Prostate gland (tissue), 2 donors: ENCODE data around the gene RNH1. TPM values are rescaled to one million over a fixed set of nuclear protein-coding genes. Genes with fewer than 3 reads are reported as not detected.

Experiments used
- DNase-seq: peaks from one replicate; pipeline ENCODE4 v3.0.0-alpha.2; 2019; ENCODE audit warnings: low spot score
- H3K27ac ChIP-seq, 2 donors: fragments of 200-600 bp; sonication (generic); 2 replicates each; pipeline ENCODE4 v1.5.1; 2017 to 2019
- H3K27me3 ChIP-seq: fragments of 200-600 bp; sonication (generic); replicated peaks from 2 replicates; pipeline ENCODE4 v1.5.1; 2019; ENCODE audit not compliant: insufficient read depth
- H3K36me3 ChIP-seq, 2 donors: fragments of 200-600 bp; sonication (generic); 1 replicate in 1 of 2; 2 replicates in 1 of 2; pipeline versions ENCODE4 v1.5.1 to v1.8.1; 2017 to 2019
- H3K4me1 ChIP-seq: fragments of 200-600 bp; sonication (generic); replicated peaks from 2 replicates; pipeline ENCODE4 v1.5.1; 2019
- H3K4me3 ChIP-seq, 2 donors: fragments of 200-600 bp; sonication (generic); 2 replicates each; pipeline ENCODE4 v1.5.1; 2017 to 2019
- H3K9me3 ChIP-seq: fragments of 200-600 bp; sonication (generic); 2 replicates; pipeline ENCODE4 v1.5.1; 2017
- CTCF ChIP-seq, 4 experiments: fragments of 200-600 bp in 2 of 4; fragments of 450-650 bp in 2 of 4; sonication (generic) in 2 of 4; IDR thresholded peaks; 1 replicate in 3 of 4; 2 replicates in 1 of 4; pipeline ENCODE4 v1.5.1; 2016 to 2019; ENCODE audit warnings: antibody characterized with exemption in 4 of 4, mild to moderate bottlenecking in 2 of 4, moderate library complexity in 2 of 4
- POLR2A ChIP-seq: fragments of 450-650 bp; IDR thresholded peaks from one replicate; pipeline ENCODE4 v1.6.1; 2016; ENCODE audit warnings: antibody characterized with exemption, mild to moderate bottlenecking
- POLR2AphosphoS5 ChIP-seq: sonication (generic); formaldehyde crosslinking; IDR thresholded peaks from one replicate; pipeline ENCODE4 v1.6.1; 2017; ENCODE audit warnings: antibody characterized with exemption
- WGBS: methylation state at CpG from one replicate; pipeline ENCODE4 v1.1.5; 2018; 5-methylcytosine and 5-hydroxymethylcytosine counted together
- intact Hi-C: fragments of 100-400 bp; cut with DNase I; formaldehyde crosslinking; loops from one replicate; pipeline ENCODE4 v1.14.2; 2022
- total RNA-seq, 2 donors: library from RNA; depleted of rRNA; stranded (reverse); fragments of >200 nt; gene quantifications; one replicate each; pipeline ENCODE4 v1.1.0, GENCODE V29; 2016

Gene RNH1
- total RNA-seq, 2 donors from 2014 or later = 221 to 272 TPM

- H3K36me3 ChIP-seq = no peaks in the 10 kb centered on the region
- no peak overlapping the region for H3K4me3 ChIP-seq
- H3K27ac ChIP-seq = no peak overlapping the region
- TF ChIP-seq POLR2A (no peak), POLR2AphosphoS5 (no peak), CTCF (IDR thresholded peaks at IDR 0.05) (no peak)
- no peaks in the 10 kb centered on the region for H3K9me3 ChIP-seq
- H3K4me1 ChIP-seq = no peaks in the 10 kb centered on the region
- H3K27me3 ChIP-seq = no peaks in the 10 kb centered on the region
- no peak for DNase-seq
- 86% methylated on average over 41 of the region's 41 CpGs for WGBS
- intact Hi-C loops = no loop called here
These were observed 46.5 kb downstream of the RNH1 start for GRCh38 chr11:460331-461199.

- WGBS = 93% methylated on average over 24 of the region's 24 CpGs
- Histone ChIP-seq H3K27ac (no peak overlapping the region), H3K4me1 (no peaks in the 10 kb centered on the region), H3K36me3 (no peaks in the 10 kb centered on the region), H3K9me3 (no peaks in the 10 kb centered on the region), H3K4me3 (no peak overlapping the region), H3K27me3 (no peaks in the 10 kb centered on the region)
- intact Hi-C loops = no loop called here
- TF ChIP-seq POLR2AphosphoS5 (no peak), POLR2A (no peak), CTCF (IDR thresholded peaks at IDR 0.05) (no peak)
- no peak for DNase-seq
These were observed 47.4 kb downstream of the RNH1 start for GRCh38 chr11:459511-460220.

GRCh38 chr11:457111-457760, 49.8 kb downstream of the RNH1 start:
- no peaks in the 10 kb centered on the region for H3K27me3 ChIP-seq
- H3K4me3 ChIP-seq = no peak overlapping the region
- H3K9me3 ChIP-seq = no peaks in the 10 kb centered on the region
- H3K27ac ChIP-seq = no peak overlapping the region
- no peaks in the 10 kb centered on the region for H3K36me3 ChIP-seq
- no peak for DNase-seq
- no peaks in the 10 kb centered on the region for H3K4me1 ChIP-seq
- intact Hi-C loops = no loop called here
- 77% methylated on average over 23 of the region's 23 CpGs for WGBS
- no peak for TF ChIP-seq CTCF (IDR thresholded peaks at IDR 0.05)
- no peak for TF ChIP-seq POLR2AphosphoS5
- no peak for TF ChIP-seq POLR2A

GRCh38 chr11:456533-456932, 50.5 kb downstream of the RNH1 start:
- intact Hi-C loops = no loop called here
- Histone ChIP-seq H3K27ac (no peak overlapping the region), H3K4me1 (peaks cover 2% of the 10 kb centered on the region), H3K9me3 (no peaks in the 10 kb centered on the region), H3K27me3 (no peaks in the 10 kb centered on the region), H3K36me3 (no peaks in the 10 kb centered on the region), H3K4me3 (no peak overlapping the region)
- no peak for DNase-seq
- TF ChIP-seq POLR2A (no peak), CTCF (IDR thresholded peaks at IDR 0.05) (no peak), POLR2AphosphoS5 (no peak)
- 82% methylated on average over 7 of the region's 7 CpGs for WGBS
